Astrocyte of the spinal cord (primary cell): ENCODE data around the gene PGAP6.
"Not testable (repeated sequence)": the region's sequence is repeated elsewhere in the genome, so short reads cannot be mapped to it uniquely, and the experiment has no call there.

ENCODE experiments used
- DNase-seq: peaks from one replicate; pipeline ENCODE4 v3.0.0; 2011; ENCODE audit warnings: low read depth, low spot score
- H3K4me3 ChIP-seq: 2 replicates; pipeline ENCODE4 v1.5.1; 2011; ENCODE audit warnings: low read depth, mild to moderate bottlenecking, low read length, moderate library complexity
- CTCF ChIP-seq: IDR thresholded peaks from 2 replicates; pipeline ENCODE4 v1.5.1; 2012; ENCODE audit warnings: low read depth, mild to moderate bottlenecking, low read length, inconsistent platforms
- in situ Hi-C: cut with HindIII; loops from 2 replicates; pipeline ENCODE4 v1.10.0; 2017; ENCODE audit warnings: low sequenced_read_pairs

PGAP6 gene

DNA sequence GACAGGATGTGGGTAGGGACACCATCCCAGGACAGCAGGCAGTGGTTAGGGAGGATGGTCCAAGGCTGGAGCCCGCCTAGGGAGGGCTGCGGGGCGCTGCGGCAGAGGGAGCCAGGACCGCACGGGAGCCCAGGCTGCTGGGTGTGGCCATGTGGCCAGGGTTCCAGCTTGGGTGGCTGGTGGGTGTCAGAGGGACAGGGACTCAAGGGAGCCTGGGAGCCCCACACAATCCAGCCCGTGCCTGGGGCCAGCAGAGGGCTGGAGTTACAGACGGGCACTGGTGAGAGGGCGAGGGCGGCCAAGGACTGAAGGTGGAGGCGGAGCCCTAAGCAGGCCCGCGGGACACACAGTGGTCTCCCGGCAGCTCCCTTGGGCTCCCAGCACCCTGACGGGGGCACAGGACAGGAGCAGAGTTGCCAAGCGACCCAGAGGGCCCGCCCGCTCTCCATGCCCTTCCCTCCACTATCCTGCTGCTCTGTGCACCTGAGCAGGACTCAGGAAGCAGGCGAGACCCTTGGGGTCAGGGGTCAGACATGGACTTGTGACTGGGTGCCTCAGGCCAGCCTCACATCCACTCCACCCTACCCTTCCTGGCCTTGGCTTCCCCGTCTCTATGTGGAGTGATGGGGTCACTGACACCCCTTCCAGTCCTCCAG is 18.5 kb downstream of the PGAP6 start:
- in situ Hi-C loops = no loop called here
- H3K4me3 ChIP-seq = no peak overlapping the region
- DNase-seq = no peak
- no peak for TF ChIP-seq CTCF

DNA sequence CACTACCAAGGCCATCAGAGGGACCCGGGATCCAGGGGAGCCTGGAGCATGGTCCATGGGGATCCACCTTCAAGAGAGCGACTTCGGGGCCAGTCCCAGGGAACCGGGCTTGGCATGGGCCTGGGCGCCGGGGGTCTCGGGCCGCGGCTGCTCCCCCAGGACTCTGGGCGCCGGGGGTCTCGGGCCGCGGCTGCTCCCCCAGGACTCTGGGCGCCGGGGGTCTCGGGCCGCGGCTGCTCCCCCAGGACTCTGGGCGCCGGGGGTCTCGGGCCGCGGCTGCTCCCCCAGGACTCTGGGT is 19.1 kb downstream of the PGAP6 start:
- DNase-seq, in situ Hi-C loops, H3K4me3 ChIP-seq: not testable (repeated sequence)

DNA sequence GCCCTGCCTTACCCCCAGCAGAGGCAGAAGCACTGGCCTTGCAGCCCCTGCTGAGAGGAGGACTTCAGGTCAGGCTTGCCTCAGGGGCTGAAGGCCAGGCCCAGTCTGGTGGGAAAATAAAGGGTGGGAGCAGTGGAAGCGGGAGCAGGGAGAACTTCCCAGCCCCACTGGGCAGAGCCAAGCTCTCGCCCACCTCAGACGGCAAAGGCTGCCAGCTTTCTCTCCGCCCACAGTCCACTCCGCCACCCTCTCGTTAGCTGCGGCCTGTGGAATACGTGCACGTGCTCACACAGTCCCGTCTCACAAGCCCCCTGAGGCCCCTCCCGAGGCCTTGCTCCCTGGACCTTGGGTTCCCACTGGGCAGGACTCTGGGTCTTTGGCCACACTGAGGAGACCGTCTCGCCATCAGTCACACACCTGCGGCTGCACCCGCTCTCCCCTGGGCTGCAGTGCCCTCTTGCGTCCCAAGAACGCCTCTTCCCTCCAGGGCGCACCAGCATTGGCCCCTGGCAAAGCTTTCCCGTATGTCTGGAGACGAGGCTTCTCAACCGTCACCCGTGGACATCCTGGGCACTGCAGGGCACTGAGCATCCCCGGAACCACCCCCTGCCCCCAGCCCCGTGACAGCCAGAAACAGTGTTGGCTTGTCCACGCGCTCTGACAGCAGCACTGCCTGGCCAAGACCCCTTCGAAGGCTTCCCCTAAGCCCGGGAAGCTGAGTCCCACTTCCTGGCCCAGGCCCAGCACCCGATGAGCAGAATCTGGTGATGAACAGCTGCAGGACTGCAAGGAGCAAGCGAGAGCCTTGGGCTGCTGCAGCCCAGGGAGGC is 19.7 kb downstream of the PGAP6 start:
- DNase-seq = peak; percentile 68
- in situ Hi-C loops = no loop called here
- TF ChIP-seq CTCF = peak; percentile 79
- H3K4me3 ChIP-seq = no peak overlapping the region

DNA sequence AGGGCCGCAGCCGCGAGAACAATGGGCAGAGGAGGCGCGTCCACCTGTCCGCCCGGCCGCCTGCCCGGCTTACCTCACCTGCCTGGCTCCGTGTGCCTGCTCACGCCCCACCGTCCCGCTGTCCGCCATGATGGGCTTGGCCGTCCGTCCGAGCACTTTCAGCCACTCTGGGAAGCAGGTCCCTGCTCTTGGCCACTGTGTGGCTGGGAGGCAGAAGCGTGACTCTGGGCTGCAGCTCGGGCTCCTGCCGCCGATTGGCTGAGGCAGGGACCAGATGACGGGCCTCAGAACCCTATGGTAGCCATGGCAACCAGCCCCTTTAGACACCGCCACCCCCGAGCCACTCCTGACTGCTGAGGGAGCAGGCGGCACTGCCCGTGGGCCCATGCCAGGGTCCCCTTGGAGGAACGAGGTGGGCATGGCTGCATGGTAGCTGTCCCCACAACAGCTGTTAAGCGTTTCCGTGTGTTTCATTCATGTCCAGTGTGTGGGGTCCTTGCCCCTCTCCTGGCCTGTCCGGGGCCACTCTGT is 20.4 kb downstream of the PGAP6 start:
- no peak overlapping the region for H3K4me3 ChIP-seq
- TF ChIP-seq CTCF = no peak
- no peak for DNase-seq
- in situ Hi-C loops = no loop called here

DNA sequence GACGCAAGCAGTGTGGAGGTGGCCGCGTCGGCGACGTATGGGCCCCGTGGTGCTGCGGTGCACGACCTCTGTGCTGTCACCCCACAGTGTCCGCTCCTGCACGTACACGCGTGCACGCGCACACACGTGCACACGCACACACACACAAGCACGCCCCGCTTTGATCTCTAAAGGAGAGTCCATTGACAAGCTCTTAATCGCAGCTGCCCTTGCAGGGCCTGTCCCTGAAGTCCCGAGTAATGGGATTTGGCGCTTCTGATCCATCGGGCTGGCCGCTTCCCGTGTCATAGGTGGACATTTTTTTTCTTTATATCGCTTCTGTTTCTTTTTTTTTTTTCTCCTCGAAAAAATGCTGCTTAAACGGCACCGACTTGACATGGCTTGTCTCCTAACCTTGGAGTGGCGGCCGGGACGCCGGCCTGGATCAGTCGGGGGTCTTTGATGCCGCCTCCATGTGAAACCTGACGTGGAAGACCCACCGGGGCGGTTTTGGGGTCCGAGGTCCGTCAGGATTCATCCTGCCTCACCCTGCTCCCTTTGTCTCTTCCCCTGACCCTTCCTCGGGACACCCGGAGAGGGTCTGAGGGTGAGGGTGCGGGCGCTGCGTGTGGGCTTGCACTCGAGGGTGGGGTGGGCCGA is 21.0 kb downstream of the PGAP6 start:
- in situ Hi-C loops = no loop called here
- no peak overlapping the region for H3K4me3 ChIP-seq
- TF ChIP-seq CTCF = no peak
- DNase-seq = no peak

GRCh38 chr16:359871-360697 is 21.7 kb downstream of the PGAP6 start:
- no peak overlapping the region for H3K4me3 ChIP-seq
- DNase-seq = no peak
- in situ Hi-C loops = no loop called here
- no peak for TF ChIP-seq CTCF
